Activated naive CD4-positive, alpha-beta T cell treated with anti-CD3 and anti-CD28 coated beads, Interleukin-2, amount 50 U/mL, for 16 hours (primary cell): ENCODE results near the gene COL27A1.
"Not testable (repeated sequence)": the region's sequence is repeated elsewhere in the genome, so short reads cannot be mapped to it uniquely, and the experiment has no call there.

Experiments
- DNase-seq: peaks from one replicate; pipeline ENCODE4 v3.0.0-alpha.2; 2020

COL27A1 gene

DNA sequence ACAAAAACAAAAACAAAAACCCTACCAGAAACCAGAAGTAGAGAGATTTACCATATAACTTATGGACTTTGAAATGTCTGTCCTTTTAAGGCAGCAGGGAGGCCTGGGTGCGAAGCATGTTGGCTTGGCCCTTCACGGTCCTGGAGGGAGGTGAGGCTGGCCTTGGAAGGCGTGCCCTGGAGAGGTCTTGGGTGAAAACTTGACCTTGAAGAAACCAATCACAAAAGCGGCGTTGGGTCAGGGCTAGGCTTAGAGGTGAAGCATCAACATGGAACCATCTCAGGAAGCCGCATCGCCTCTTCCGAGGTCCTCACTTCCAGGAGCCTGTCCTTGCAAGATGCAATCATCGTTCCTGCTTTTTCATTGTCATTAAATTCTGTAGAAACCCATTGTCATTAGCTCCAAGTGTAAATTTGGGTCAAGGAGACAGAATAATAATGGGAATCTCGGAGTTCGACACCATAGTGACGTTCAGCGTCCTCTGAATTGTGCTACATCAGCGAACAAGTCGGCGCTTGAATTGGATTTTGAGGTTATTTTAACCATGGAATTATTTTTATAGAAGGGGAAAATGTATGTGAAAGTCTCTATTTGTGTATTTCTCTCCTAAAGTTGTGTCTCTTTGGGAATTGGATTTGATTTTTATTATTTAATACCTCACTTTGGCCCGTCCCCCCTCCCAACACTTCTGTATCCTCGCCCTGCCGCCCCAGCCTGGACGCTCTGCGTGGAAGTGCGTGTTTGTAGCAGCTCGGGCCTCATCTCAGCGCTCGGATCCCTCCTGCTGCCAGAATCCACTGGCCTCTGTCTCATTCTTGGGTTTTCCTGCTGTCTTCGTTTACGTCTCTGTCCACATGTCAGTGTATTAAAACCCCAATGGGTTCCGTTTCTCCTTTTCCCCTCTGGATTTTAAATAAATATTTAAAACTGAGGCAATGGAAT lies 156.5 kb downstream of the COL27A1 start:
- no peak for DNase-seq

DNA sequence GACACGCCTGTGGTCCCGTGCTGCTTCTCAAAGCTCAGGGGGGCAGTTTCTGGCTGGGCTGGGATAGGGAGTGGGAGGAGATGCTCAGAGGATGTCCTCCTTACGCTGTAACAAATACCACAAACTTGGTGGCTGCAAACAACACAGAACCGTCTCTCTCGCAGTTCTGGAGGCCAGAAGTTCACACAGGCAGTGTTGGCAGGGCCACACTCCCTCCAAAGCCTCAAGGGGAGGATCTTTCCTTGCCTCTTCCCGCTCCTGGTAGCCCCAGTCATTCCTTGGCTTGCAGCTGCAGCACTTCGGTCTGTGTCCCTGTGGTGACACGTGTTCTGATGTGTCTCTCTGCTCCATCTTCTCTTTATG lies 157.2 kb downstream of the COL27A1 start:
- DNase-seq = no peak

DNA sequence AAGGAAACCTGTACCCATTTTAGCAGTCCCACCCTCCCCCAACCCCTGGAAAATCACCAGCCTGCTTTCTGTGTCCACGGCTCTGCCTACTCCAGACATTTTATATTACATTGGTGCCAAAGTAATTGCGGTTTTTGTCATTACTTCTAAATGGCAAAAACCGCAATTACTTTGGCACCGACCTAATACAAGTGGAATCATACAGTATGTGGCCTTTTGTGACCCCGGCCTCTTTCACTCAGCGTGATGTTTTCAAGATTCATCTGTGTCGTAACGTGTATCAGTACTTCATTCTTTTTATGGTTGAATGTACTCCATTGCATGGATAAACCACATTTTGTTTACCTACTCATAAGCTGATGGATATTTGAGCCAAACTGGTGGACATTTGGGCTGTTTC lies 157.8 kb downstream of the COL27A1 start:
- no peak for DNase-seq

DNA sequence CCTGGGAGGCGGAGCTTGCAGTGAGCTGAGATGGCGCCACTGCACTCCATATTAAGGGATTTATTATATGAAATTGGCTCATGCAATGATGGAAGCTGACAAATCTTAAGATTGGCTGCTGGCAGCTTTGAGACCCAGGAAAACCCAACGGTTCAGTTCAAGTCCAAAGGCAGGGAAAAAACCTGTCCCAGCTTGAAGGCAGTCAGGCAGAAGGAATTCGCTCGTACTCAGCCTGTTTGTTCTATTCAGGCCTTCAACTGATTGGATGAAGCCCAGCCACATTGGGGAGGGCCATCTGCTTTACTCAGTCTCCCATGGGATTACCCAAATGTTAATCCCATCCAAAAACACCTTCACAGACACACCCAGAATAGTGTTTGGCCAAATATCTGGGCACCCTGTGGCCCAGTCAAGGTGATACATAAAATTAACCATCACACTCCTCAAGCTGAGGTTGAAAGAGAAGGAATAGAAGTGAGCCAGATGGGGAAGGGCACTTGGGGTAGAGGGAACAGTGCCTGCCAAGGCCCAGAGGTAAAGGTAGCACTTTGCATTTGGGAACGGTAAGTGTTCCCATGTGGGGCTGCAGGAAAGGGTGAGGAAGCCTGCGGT lies 159.0 kb downstream of the COL27A1 start:
- DNase-seq = no peak

DNA sequence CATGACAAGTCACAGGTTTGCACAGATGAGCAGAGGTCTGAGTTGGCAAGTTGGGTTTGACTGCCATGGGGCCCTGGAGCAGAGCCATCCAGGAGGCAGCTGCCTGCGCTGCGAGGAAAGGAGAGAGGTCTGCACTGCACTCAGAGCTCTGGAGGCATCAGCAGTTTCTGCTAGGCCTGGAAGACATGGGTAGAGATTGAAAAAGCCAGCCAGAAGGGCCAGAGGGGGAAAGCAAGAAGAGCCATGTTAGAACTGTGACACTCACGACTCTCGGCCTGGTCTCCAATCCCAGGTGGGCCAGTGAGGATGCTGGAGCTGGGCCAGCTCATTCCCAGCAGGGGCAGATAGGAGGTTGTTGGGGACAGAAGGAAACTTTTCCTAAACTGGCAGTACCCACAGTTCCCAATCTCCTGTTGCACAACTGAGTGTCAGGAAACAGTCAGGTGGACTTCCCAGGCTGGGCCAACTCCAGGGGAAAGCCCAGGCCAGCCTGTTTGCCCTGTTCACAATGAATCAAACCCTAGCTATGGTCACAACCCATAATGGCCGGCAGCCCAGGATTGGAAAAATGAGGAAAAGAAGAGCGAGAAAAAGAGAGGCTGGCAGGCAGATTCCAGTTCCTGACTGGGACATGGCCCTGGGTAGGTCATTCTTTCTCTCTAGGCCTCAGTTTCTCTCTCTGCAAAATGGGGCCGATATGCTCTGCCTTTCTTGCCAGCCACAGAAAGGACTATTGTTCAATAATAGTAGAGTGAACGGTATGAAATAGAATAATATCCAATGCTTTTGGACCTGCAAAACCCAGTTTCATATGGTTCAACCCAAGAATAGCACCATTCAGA lies 159.8 kb downstream of the COL27A1 start:
- DNase-seq = no peak

DNA sequence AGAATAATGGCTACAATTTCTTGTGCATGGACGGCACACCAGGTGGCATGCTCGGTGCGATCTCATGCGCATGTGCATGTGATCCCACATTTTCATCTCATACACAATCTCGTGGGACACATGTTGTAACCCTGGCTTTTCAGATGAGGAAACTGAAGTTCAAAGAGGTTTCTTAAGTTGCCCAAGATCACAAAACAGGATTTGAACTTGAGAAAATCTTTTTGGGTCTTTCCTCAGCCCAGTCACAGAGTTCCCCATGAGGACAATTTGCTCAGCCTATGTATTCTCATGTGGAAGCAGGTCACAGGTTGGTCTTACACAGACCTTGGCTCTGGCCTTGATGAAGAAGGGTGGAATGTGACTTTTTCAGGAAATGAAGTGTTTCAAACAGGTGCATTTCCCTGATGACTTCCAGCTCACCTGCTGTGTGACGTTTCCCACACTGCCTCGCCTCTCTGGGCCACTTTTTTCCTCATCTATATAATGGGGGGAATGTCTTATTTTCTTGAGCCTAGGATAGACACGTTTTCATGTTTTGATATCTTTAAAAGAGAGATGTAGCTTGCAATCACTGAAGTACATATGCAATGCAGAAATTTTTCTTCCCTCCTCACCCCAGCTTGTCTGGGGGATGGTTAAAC lies 160.5 kb downstream of the COL27A1 start:
- no peak for DNase-seq

DNA sequence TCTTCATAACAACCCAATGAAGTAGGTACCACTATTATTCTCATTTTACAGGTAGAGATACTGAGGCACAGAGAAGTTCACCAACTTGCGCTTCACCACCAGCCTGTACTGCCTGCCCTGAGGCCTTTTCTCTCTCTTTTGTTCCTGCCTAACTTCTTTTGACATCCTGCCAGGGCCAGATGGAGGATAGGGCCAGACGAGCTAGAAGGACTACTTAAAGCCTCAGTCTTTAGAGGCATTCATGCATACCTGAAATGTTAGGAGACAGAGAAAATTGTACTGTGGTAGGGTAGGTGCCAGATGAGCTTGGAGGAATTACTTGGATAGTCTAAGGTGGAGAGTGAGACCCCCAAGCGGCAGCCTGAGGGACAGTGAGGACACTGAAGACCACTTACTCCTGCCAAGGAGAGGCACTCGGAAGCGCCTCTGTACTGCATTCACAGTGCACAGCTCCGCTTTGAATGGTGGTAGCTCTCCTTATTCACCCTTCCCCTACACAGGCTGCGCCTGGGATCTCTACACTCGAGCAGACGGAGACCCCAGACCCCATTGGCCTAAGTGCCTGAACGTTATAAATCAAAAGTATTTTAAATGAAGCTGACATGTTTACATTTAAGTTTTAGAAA lies 161.4 kb downstream of the COL27A1 start:
- no peak for DNase-seq

DNA sequence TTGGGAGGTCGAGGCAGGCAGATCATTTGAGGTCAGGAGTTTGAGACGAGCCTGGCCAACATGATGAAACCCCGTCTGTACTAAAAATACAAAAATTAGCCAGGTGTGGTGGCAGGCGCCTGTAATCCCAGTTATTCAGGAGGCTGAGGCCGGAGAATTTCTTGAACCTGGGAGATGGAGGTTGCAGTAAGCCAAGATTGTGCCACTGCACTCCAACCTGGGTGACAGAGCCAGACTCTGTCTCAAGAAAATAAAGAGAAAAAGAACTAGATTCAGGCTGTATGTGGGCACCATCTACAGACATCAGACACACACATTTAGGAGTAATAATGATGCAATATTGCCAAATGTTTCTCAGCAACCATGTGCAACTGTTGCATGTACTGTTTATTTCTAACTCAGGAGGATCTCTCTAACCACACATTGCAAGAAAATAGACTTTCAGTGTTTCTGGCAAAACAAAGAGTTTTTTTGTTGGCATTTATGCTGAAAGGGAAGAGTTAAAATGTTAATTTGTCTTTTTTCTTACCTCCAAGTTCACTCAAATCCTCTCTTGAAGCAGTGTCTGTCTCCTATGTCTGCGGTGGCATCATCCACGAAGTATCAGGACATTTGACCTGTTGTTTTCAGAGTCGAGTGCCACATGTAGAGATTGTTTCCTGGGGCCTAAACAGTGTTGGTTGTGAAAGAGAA lies 162.5 kb downstream of the COL27A1 start:
- no peak for DNase-seq

DNA sequence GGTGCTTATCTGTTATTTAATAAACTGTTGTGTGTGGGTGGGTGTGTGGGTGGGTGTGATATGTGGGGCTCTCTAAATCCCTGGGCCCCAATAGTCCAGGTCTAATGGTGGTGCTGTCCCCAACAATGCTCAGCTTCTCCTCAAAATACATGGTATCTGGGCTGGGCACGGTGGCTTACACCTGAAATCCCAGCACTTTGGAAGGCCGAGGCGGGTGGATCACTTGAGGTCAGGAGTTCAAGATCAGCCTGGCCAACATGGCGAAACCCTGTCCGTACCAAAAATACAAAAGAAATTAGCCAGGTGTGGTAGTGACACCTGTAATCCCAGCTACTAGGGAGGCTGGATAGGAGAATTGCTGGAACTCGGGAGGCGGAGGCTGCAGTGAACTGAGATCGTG lies 163.1 kb downstream of the COL27A1 start:
- DNase-seq = no peak

DNA sequence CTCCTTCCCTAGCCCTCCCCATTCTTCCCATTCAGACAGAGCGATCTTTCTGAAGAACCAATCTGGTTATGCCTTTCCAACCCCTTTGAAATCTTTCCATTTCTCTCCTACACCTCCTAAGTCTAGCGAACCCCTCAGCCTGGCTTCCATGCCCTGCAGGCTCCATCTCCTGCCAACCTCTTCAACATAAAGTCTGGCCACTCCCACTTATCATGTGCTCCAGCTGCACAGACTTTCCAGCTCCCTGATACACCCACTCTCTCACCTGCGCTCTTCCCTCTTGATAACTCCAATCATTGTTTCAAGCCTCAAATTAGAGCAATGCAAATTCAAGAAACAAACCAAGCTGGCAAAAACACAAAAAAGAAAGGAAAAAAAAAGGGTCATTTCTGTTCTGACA lies 163.8 kb downstream of the COL27A1 start:
- no peak for DNase-seq

DNA sequence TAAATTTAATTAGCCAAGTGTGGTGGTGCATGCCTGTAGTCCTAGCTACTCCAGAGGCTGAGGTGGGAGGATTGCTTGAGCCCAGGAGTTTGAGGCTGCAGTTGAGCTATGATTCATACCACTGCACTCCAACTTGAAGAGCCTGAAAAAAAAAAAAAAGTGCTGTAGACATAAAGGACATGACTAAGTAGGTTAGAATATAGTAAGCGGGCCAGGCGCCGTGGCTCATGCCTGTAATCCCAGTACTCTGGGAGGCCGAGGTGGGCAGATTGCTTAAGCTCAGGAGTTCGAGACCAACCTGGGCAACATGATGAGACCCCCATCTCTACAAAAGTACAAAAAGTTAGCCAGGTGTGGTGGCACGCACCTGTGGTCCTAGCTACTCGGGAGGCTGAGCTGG lies 165.4 kb downstream of the COL27A1 start:
- DNase-seq = not testable (repeated sequence)

DNA sequence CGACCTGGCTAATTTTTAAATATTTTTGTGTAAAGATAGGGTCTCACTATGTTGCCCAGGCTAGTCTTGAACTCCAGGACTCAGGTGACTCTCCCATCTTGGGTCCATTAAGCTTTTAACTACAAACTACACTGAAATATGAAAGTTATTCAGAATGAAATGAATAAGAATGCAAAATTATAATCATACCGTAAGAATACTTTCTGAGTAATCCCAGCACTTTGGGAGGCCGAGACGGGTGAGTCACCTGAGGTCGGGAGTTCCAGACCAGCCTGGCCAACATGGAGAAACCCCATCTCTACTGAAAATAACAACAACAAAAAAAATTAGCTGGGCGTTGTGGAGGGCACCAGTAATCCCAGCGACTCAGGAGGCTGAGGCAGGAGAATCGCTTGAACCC lies 166.4 kb downstream of the COL27A1 start:
- no peak for DNase-seq

DNA sequence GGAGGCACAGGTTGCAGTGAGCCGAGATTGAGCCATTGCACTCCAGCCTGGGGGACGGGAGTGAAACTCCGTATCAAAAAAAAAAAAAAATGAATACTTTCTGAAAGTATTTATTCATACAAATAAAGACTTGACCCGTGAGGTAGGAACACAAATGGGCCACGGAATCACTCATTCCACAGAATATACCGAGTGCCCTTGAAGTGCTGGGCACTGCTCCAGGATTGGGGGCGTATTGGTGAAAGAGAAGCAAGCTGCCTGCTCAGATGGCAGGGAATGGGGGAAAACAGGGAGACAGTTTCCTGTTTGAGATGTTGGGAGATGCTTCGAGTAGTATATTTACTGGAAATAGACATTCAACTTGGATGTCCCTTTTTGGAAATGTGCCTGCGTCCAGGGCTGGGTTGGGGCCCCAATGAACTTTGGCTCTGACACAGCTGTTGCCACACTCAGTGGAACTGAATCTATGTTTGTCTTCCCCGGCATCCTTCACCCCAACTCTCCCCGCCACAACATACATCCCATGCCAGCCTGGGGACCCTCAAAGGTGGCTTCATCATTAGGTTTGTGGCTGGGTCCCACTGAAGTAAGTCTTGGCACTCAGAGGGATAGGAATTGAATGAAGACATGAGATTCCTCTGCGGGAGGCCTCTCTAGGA lies 167.0 kb downstream of the COL27A1 start:
- not testable (repeated sequence) for DNase-seq

DNA sequence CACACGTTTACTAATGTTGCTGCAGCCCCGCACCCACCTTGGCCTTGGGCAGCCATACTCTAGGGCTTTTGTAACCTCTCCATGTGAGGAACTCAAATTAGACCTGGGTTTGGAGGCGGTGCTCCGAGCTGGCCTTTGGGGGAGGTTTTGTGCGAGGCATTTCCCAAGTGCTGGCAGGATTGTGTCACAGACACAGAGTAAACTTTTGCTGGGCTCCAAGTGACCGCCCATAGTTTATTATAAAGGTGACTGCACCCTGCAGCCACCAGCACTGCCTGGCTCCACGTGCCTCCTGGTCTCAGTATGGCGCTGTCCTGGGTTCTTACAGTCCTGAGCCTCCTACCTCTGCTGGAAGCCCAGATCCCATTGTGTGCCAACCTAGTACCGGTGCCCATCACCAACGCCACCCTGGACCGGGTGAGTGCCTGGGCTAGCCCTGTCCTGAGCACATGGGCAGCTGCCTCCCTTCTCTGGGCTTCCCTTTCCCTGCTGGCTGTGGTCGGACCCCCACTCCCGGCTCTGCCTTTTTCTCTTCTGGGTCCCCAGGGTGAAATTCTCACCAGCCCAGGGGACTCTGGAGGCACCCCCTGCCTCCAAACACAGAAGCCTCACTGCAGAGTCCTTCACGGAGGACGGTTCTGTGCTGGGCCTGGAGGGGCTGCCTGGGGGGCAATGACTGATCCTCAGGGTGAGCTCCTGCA lies 167.6 kb downstream of the COL27A1 start, which contains the start of gene ORM1:
Gene ORM1, plus strand, starts transcription at position 268 of the 701 bp plus-strand sequence. Its CDS starts 36 bp downstream, at position 304.
- not testable (repeated sequence) for DNase-seq

DNA sequence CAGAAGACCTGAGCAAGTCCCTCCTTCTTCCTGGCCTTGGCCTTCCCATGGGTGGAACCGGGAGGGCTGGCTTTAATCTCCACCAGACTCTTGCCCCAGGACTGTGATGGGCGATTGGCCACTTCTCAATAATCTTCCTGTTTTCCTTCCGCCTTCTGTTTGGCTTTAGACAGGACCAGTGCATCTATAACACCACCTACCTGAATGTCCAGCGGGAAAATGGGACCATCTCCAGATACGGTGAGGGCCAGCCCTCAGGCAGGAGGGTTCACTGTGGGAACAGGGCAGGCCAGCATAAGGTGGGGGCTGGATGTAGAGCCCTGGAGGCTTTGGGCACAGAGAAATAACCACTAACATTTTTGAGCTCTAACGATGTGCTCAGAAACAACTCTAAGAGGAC lies 168.5 kb downstream of the COL27A1 start:
- not testable (repeated sequence) for DNase-seq

DNA sequence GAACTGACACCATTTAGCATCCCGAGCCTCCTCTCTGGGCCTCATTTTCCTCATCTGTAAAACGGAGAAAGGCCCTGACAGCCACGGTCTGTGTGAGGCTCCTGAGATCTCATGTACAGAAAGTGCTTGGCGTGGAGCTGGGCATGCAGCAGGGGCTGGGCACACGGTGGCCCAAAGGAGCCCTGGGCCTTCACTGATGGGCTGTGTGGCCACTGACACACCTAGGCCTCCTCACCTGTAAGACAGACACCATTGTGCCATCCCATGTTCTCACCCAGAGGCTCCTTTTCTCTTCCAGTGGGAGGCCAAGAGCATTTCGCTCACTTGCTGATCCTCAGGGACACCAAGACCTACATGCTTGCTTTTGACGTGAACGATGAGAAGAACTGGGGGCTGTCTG lies 169.2 kb downstream of the COL27A1 start:
- no peak for DNase-seq

DNA sequence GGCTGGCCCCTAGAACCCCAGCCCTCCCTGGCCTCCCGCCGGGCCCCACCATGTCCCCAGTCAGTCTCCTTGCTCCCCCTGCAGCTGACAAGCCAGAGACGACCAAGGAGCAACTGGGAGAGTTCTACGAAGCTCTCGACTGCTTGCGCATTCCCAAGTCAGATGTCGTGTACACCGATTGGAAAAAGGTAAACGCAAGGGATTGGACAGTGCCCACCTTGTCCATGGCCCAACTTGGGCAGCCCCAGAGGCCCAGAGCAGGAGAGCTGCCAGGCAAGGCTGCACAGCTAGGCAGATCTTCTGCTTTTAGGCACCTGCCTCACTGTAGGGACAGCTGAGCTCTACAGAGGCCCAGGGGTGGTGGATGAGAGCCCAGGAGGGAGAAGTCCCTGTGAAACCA lies 169.6 kb downstream of the COL27A1 start:
- not testable (repeated sequence) for DNase-seq

DNA sequence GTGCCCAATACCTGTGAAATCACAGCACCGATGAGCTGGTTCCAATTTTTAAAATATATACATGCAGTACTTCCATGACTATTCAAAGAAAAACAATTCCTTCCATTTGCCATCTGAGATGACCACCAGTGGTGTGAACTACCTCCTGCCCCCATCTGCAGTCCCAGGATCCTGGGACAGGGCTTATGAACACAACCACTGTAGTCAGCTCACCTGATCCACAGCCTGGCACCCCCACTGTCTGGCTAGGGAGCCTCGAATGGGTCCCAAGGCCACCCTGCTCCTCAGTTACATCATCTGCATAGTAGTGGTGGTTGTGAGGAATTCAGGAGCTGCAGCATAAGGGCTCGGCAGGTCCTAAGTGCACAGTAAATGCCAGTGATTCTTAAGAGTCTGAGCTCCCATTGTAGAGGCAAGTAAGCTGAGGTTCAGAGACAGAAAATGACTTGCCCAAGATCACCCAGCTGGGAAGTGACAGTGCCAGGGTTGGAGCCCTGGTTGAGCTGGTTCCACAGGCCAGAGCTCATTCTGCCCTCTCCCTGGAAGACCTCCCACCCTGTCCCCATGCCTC lies 170.4 kb downstream of the COL27A1 start:
- DNase-seq = not testable (repeated sequence)

DNA sequence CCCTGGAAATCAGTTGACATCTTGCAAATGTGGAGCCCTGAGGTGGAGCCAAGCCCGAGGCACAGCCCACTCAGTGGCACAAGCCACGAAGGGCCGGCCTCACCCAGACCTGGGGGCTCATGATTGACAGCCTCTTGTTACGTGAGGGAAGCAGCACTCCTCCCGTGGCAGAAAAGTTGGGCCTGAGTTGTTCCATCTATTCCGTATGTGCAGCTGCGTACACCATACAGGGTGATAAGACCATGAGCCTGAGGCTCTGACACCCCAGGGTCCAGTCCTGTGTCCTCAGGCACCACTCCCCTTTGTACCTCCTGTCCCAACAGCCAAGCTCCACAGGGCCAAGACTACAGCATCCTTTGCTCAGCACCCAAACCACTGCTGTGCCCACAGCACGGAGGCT lies 172.4 kb downstream of the COL27A1 start:
- DNase-seq = no peak

DNA sequence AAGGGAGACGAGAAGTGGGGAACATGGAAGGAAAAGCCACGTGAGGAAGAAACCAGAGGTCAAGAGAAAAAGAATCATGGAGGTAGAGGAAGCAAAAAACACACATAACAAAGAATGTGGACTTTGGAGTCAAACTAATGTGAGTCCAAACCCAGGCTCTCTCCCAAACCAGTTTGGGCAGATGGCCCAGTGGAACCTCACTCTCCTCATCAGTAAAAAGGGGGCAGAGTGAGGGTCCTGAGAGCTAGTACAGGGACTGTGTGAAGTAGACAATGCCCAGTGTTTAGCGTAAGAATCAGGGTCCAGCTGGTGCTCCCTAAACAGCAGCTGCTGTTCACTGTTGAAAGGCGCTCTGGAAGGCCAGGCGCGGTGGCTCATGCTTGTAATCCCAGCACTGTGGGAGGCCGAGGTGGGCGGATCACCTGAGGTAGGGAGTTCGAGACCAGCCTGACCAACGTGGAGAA lies 173.1 kb downstream of the COL27A1 start:
- DNase-seq = not testable (repeated sequence)
